WTC11 (cell line): ENCODE data around the gene USF2. TPM values are rescaled to one million over a fixed set of nuclear protein-coding genes. Genes with fewer than 3 reads are reported as not detected.

Experiments used
- ATAC-seq: fragments of 200-7000 bp; cut with Tn5 transposase; 2 replicates; pipeline ENCODE4 v1.10.0; 2021; ENCODE audit warnings: mild to moderate bottlenecking, moderate library complexity
- CTCF ChIA-PET: fragments of 300-600 bp; sonication (Branson Sonifier 250); formaldehyde crosslinking; loops from one replicate; lab custom pipeline; 2021; ENCODE audit warnings: antibody characterized with exemption; lab: Charles Lee
- POLR2A ChIA-PET: fragments of 350-600 bp; sonication (Branson Sonifier 250); formaldehyde crosslinking; loops from one replicate; lab custom pipeline; 2021; ENCODE audit warnings: antibody characterized with exemption; lab: Charles Lee
- DNase-seq: peaks from one replicate; pipeline ENCODE4 v3.0.0; 2021; ENCODE audit warnings: low spot score
- H3K27ac Mint-ChIP-seq: 2 replicates; pipeline ENCODE4 v1.8.0; 2021; ENCODE audit warnings: mixed read lengths
- H3K27me3 Mint-ChIP-seq: 2 replicates; pipeline ENCODE4 v1.8.0; 2021; ENCODE audit warnings: low read depth, mild to moderate bottlenecking, moderate library complexity, mixed read lengths
- H3K36me3 Mint-ChIP-seq: 2 replicates; pipeline ENCODE4 v1.8.0; 2021; ENCODE audit warnings: mixed read lengths
- H3K4me1 Mint-ChIP-seq: 2 replicates; pipeline ENCODE4 v1.8.0; 2022; ENCODE audit warnings: mixed read lengths
- H3K4me3 Mint-ChIP-seq: 2 replicates; pipeline ENCODE4 v1.8.0; 2021; ENCODE audit warnings: mild to moderate bottlenecking, moderate library complexity, mixed read lengths
- H3K9me3 Mint-ChIP-seq: 2 replicates; pipeline ENCODE4 v1.8.0; 2021; ENCODE audit warnings: mixed read lengths
- ATF3 ChIP-seq: sonication (generic); formaldehyde crosslinking; conservative IDR thresholded peaks from 2 replicates; pipeline ENCODE4 v1.8.1; 2022; ENCODE audit warnings: mild to moderate bottlenecking, missing genetic modification reagents
- CREM ChIP-seq: sonication (generic); formaldehyde crosslinking; IDR thresholded peaks from 2 replicates; pipeline ENCODE4 v1.8.1; 2022; ENCODE audit warnings: mild to moderate bottlenecking, missing genetic modification reagents, moderate library complexity
- HMGA2 ChIP-seq: fragments of 250-450 bp; sonication (Bioruptor Pico); IDR thresholded peaks from 2 replicates; pipeline ENCODE4 v1.4.0; 2021; ENCODE audit warnings: mild to moderate bottlenecking, moderate library complexity
- IRF1 ChIP-seq: sonication (generic); formaldehyde crosslinking; IDR thresholded peaks from 2 replicates; pipeline ENCODE4 v1.8.0; 2023; ENCODE audit warnings: missing genetic modification reagents
- JAZF1 ChIP-seq: fragments of 250-450 bp; sonication (Bioruptor Pico); IDR thresholded peaks from 2 replicates; pipeline ENCODE4 v1.9.0; 2021; ENCODE audit warnings: moderate library complexity, mild to moderate bottlenecking, inconsistent platforms
- NFE2L1 ChIP-seq: sonication (generic); formaldehyde crosslinking; IDR thresholded peaks from 2 replicates; pipeline ENCODE4 v1.8.1; 2023; ENCODE audit warnings: missing genetic modification reagents
- NR2C2 ChIP-seq: sonication (generic); formaldehyde crosslinking; IDR thresholded peaks from 2 replicates; pipeline ENCODE4 v1.8.0; 2022; ENCODE audit warnings: mild to moderate bottlenecking, missing genetic modification reagents
- NR3C1 ChIP-seq: sonication (generic); formaldehyde crosslinking; conservative IDR thresholded peaks from 2 replicates; pipeline ENCODE4 v1.8.1; 2023; ENCODE audit warnings: low read depth, mild to moderate bottlenecking, missing genetic modification reagents
- PRRX2 ChIP-seq: fragments of 250-450 bp; sonication (Bioruptor Pico); IDR thresholded peaks from 2 replicates; pipeline ENCODE4 v1.8.0; 2021; ENCODE audit warnings: mild to moderate bottlenecking
- RELA ChIP-seq: sonication (generic); formaldehyde crosslinking; IDR thresholded peaks from 2 replicates; pipeline ENCODE4 v1.8.1; 2022; ENCODE audit warnings: missing genetic modification reagents, mild to moderate bottlenecking, borderline replicate concordance
- SP1 ChIP-seq: sonication (generic); formaldehyde crosslinking; conservative IDR thresholded peaks from 2 replicates; pipeline ENCODE4 v1.8.1; 2022; ENCODE audit warnings: missing genetic modification reagents
- USF2 ChIP-seq: sonication (generic); formaldehyde crosslinking; IDR thresholded peaks from 2 replicates; pipeline ENCODE4 v1.8.1; 2023; ENCODE audit warnings: mild to moderate bottlenecking, missing genetic modification reagents, moderate library complexity
- ZMAT4 ChIP-seq: fragments of 250-450 bp; sonication (Bioruptor Pico); IDR thresholded peaks from 2 replicates; pipeline ENCODE4 v1.9.0; 2021; ENCODE audit warnings: mild to moderate bottlenecking
- ZNF138 ChIP-seq: sonication (generic); formaldehyde crosslinking; conservative IDR thresholded peaks from 2 replicates; pipeline ENCODE4 v1.8.1; 2022; ENCODE audit warnings: mild to moderate bottlenecking, moderate library complexity, missing genetic modification reagents
- ZNF416 ChIP-seq: fragments of 250-450 bp; sonication (Bioruptor Pico); IDR thresholded peaks from 2 replicates; pipeline ENCODE4 v1.9.0; 2021; ENCODE audit warnings: mild to moderate bottlenecking, inconsistent platforms
- total RNA-seq: library from RNA; stranded (reverse); gene quantifications from 3 replicates; pipeline ENCODE4 v1.2.3, GENCODE V29; 2021
- TF ChIP-seq, protein P1 (sequence below): fragments of 250-450 bp; sonication (Bioruptor Pico); IDR thresholded peaks from 2 replicates; pipeline ENCODE4 v2.1.2; 2022; ENCODE audit warnings: mild to moderate bottlenecking, moderate library complexity
- TF ChIP-seq, protein P2 (sequence below): sonication (generic); formaldehyde crosslinking; IDR thresholded peaks from 2 replicates; pipeline ENCODE4 v1.8.0; 2022; ENCODE audit warnings: missing genetic modification reagents
- TF ChIP-seq, protein P3 (sequence below): sonication (generic); formaldehyde crosslinking; IDR thresholded peaks from 2 replicates; pipeline ENCODE4 v1.8.0; 2022; ENCODE audit warnings: mild to moderate bottlenecking, missing genetic modification reagents

USF2 gene
- total RNA-seq, 1 experiment from 2014 or later: 109 TPM

DNA sequence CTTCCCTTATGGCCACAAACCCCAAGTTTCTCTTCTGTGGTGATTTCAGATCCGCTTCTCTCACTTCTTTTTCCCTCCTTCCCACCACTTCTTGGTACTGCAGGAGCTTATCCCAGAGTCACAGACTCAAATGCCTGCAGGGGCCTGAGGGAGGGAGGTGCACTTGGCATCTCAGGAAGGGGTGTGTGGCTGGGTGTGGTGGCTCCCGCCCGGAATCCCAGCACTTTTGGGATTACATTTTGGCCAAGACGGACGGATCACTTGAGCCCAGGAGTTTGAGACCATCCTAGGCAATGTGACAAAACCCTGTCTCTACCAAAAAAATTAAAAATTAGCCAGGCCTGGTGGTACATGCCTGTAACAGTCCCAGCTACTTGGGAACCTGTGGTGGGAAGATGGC lies 5.6 kb downstream of the USF2 start:
- ChIA-PET POLR2A (interaction anchor here (0.9 kb wide), 1 partner anchor 133 kb away, joined by 3 read pairs; no protein-coding TSS in a partner anchor), CTCF (interaction anchor here (0.5 kb wide), 1 partner anchor 157 kb away, joined by 4 read pairs; no protein-coding TSS in a partner anchor)
- TF ChIP-seq ZNF416 (CRISPR knock-in tag): no peak
- Mint-ChIP-seq H3K36me3 (peaks cover 56% of the 10 kb centered on the region), H3K27me3 (no peaks in the 10 kb centered on the region), H3K4me3 (no peak overlapping the region), H3K27ac (peak overlapping the region; percentile 12; the same call in 1 of the 2 replicates), H3K9me3 (no peaks in the 10 kb centered on the region), H3K4me1 (no peaks in the 10 kb centered on the region)
- no peak for ATAC-seq
- no peak for DNase-seq

- CTCF ChIA-PET: no interaction called here
- ATAC-seq (no peak), DNase-seq (no peak)
- Mint-ChIP-seq H3K4me1 (no peaks in the 10 kb centered on the region), H3K4me3 (no peak overlapping the region), H3K36me3 (peaks cover 37% of the 10 kb centered on the region), H3K27ac (no peak overlapping the region; the same call in 1 of the 2 replicates), H3K27me3 (no peaks in the 10 kb centered on the region), H3K9me3 (no peaks in the 10 kb centered on the region)
- POLR2A ChIA-PET: no interaction called here
- TF ChIP-seq HMGA2 (CRISPR knock-in tag): no peak
- no peak for TF ChIP-seq NFE2L1
- TF ChIP-seq IRF1: no peak
- TF ChIP-seq NR2C2 (CRISPR knock-in tag): no peak
- TF ChIP-seq ZNF138 (CRISPR knock-in tag): no peak
- TF ChIP-seq, protein P1, sequence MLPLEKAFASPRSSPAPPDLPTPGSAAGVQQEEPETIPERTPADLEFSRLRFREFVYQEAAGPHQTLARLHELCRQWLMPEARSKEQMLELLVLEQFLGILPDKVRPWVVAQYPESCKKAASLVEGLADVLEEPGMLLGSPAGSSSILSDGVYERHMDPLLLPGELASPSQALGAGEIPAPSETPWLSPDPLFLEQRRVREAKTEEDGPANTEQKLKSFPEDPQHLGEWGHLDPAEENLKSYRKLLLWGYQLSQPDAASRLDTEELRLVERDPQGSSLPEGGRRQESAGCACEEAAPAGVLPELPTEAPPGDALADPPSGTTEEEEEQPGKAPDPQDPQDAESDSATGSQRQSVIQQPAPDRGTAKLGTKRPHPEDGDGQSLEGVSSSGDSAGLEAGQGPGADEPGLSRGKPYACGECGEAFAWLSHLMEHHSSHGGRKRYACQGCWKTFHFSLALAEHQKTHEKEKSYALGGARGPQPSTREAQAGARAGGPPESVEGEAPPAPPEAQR (CRISPR knock-in tag): no peak
- no peak for TF ChIP-seq NR3C1 (CRISPR knock-in tag)
- no peak for TF ChIP-seq RELA (CRISPR knock-in tag)
- no peak for TF ChIP-seq CREM
- TF ChIP-seq, protein P2, sequence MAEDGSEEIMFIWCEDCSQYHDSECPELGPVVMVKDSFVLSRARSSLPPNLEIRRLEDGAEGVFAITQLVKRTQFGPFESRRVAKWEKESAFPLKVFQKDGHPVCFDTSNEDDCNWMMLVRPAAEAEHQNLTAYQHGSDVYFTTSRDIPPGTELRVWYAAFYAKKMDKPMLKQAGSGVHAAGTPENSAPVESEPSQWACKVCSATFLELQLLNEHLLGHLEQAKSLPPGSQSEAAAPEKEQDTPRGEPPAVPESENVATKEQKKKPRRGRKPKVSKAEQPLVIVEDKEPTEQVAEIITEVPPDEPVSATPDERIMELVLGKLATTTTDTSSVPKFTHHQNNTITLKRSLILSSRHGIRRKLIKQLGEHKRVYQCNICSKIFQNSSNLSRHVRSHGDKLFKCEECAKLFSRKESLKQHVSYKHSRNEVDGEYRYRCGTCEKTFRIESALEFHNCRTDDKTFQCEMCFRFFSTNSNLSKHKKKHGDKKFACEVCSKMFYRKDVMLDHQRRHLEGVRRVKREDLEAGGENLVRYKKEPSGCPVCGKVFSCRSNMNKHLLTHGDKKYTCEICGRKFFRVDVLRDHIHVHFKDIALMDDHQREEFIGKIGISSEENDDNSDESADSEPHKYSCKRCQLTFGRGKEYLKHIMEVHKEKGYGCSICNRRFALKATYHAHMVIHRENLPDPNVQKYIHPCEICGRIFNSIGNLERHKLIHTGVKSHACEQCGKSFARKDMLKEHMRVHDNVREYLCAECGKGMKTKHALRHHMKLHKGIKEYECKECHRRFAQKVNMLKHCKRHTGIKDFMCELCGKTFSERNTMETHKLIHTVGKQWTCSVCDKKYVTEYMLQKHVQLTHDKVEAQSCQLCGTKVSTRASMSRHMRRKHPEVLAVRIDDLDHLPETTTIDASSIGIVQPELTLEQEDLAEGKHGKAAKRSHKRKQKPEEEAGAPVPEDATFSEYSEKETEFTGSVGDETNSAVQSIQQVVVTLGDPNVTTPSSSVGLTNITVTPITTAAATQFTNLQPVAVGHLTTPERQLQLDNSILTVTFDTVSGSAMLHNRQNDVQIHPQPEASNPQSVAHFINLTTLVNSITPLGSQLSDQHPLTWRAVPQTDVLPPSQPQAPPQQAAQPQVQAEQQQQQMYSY (CRISPR knock-in tag): no peak
Observed at GRCh38 chr19:35276706-35277281, 8.0 kb downstream of the USF2 start.

DNA sequence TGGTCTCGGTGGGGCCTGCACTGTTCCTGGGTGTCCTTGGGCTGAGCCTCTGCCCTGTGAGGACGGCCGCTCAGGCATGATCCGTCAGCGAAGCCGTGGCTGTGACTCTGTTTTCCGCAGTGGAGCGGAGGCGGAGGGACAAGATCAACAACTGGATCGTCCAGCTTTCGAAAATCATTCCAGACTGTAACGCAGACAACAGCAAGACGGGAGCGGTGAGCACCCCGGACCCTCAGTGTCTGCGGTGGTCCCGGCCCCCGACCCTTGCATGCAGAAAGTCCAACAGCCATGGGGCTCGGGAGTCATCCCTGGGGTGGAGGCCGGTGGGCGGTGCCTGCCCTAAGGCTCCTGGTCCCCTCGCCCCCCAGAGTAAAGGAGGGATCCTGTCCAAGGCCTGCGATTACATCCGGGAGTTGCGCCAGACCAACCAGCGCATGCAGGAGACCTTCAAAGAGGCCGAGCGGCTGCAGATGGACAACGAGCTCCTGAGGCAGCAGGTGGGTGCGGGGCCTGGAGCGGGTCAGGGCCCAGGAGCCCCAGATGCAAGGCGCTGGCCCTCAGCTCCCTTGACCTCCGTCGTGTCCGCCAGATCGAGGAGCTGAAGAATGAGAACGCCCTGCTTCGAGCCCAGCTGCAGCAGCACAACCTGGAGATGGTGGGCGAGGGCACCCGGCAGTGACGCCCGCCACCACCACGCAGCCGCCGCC lies 10.0 kb downstream of the USF2 start:
- no peaks in the 10 kb centered on the region for H3K4me1 Mint-ChIP-seq
- ChIA-PET POLR2A (no interaction called here), CTCF (interaction anchor here (2.6 kb wide), 1 partner anchor 9 kb away, joined by 7 read pairs; no protein-coding TSS in a partner anchor)
- H3K4me3 Mint-ChIP-seq: no peak overlapping the region
- no peak for ATAC-seq
- peaks cover 24% of the 10 kb centered on the region for H3K36me3 Mint-ChIP-seq
- no peaks in the 10 kb centered on the region for H3K9me3 Mint-ChIP-seq
- DNase-seq: no peak
- no peaks in the 10 kb centered on the region; the same call in none of the 2 replicates for H3K27me3 Mint-ChIP-seq
- H3K27ac Mint-ChIP-seq: no peak overlapping the region
- TF ChIP-seq USF2: no peak
- TF ChIP-seq JAZF1 (CRISPR knock-in tag): no peak
- no peak for TF ChIP-seq HMGA2 (CRISPR knock-in tag)
- TF ChIP-seq PRRX2 (CRISPR knock-in tag): no peak
- TF ChIP-seq, protein P3, sequence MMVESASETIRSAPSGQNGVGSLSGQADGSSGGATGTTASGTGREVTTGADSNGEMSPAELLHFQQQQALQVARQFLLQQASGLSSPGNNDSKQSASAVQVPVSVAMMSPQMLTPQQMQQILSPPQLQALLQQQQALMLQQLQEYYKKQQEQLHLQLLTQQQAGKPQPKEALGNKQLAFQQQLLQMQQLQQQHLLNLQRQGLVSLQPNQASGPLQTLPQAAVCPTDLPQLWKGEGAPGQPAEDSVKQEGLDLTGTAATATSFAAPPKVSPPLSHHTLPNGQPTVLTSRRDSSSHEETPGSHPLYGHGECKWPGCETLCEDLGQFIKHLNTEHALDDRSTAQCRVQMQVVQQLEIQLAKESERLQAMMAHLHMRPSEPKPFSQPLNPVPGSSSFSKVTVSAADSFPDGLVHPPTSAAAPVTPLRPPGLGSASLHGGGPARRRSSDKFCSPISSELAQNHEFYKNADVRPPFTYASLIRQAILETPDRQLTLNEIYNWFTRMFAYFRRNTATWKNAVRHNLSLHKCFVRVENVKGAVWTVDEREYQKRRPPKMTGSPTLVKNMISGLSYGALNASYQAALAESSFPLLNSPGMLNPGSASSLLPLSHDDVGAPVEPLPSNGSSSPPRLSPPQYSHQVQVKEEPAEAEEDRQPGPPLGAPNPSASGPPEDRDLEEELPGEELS (CRISPR knock-in tag): no peak
- no peak for TF ChIP-seq RELA (CRISPR knock-in tag)
- no peak for TF ChIP-seq SP1
- no peak for TF ChIP-seq ATF3 (CRISPR knock-in tag)
- TF ChIP-seq ZMAT4 (CRISPR knock-in tag): no peak
